ENCODE measurements around the gene ARMC5.
"Not testable (repeated sequence)": the region's sequence is repeated elsewhere in the genome, so short reads cannot be mapped to it uniquely, and the experiment has no call there.

The ARMC5 gene

GRCh38 chr16:31483081-31483480 lies 23.8 kb downstream of the ARMC5 start, which contains the start of gene SLC5A2:
TSS of gene SLC5A2 (plus strand) at chr16:31483123. CDS start at chr16:31483137, 14 bp downstream.
- TF ChIP-seq CTCF (conservative IDR thresholded peaks at IDR 0.05) (no peak), ZFX (IDR thresholded peaks at IDR 0.05) (no peak)

DNA sequence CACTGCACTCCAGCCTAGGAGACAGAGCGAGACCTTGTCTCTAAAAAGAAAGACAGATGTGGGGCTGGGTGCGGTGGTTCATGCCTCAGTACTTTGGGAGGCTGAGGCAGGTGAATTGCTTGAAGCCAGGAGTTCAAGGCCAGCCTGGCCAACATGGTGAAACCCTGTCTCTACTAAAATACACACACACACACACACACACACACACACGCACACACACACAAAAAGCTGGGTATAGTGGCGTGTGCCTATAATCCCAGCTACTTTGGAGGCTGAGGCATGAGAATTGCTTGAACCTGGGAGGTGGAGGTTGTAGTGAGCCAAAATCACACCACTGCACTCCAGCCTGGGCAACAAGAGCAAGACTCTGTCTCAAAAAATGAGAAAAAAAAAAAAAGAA lies 24.7 kb downstream of the ARMC5 start:
- H3K27ac ChIP-seq, result not testable (repeated sequence)

More at GRCh38 chr16:31483081-31483480, 23.8 kb downstream of the ARMC5 start, which contains the start of gene SLC5A2:
- no peak within 1 kb of the TSS for H3K27ac ChIP-seq

DNA sequence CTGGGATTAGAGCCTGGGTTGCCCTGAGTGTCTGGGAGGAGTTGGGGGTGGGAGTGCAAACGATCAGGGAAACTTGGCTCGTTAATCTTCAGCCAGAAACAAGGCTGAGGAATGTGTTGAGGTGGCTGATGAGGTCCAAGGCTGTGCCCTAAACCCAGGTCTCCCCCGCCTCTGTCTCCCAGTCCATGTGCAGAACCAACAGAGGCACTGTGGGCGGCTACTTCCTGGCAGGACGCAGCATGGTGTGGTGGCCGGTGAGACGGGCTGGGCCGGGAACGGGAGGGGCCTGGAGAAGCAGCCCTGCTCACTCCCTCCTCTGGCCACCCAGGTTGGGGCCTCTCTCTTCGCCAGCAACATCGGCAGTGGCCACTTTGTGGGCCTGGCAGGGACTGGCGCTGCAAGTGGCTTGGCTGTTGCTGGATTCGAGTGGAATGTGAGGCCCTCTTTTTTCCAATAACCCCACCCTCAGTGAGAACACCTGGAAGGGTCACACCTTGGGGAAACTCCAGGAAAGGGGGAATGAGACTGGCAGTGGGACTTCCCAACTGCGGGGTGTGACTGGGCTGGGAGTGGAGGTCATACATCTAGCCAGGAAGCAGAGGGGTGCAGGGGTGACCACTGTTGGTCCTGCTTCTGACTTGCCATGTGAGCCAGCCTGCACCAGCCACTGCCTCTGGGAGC lies 25.3 kb downstream of the ARMC5 start:
- no peak overlapping the region for H3K27ac ChIP-seq
- TF ChIP-seq CTCF (conservative IDR thresholded peaks at IDR 0.05) (no peak), ZFX (IDR thresholded peaks at IDR 0.05) (no peak)

- TF ChIP-seq ZFX (IDR thresholded peaks at IDR 0.05) (no peak), CTCF (conservative IDR thresholded peaks at IDR 0.05) (no peak)
- no peak overlapping the region for H3K27ac ChIP-seq
These were observed 26.3 kb downstream of the ARMC5 start for GRCh38 chr16:31485571-31485970.

- no peak overlapping the region for H3K27ac ChIP-seq
- TF ChIP-seq ZFX (IDR thresholded peaks at IDR 0.05) (no peak), CTCF (conservative IDR thresholded peaks at IDR 0.05) (no peak)
These were observed 26.7 kb downstream of the ARMC5 start for GRCh38 chr16:31486045-31486444.

DNA sequence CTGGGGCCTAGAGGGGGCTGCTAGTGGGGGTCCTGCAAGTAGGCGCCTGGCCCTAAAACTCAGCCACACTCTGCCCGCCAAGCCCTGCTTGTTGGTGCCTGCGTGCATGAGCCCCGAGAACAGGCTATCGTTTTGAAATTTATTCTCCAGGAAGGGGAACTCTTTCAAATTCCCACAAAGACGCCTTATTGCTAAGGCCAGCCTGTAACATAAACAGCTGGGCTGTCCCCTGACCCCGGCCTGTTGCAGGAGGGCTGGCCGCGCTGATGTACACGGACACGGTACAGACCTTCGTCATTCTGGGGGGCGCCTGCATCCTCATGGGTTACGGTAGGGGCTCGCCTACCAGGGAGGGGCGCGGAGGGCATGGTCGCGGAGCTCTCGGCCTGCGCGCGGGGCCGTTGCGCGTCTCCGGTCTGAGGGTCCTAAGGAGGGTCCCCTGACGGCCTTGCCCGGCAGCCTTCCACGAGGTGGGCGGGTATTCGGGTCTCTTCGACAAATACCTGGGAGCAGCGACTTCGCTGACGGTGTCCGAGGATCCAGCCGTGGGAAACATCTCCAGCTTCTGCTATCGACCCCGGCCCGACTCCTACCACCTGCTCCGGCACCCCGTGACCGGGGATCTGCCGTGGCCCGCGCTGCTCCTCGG lies 27.9 kb downstream of the ARMC5 start:
- TF ChIP-seq ZFX (IDR thresholded peaks at IDR 0.05), result no peak
- TF ChIP-seq CTCF (conservative IDR thresholded peaks at IDR 0.05), result no peak
- peak overlapping the region; percentile 10; the same call in 1 of the 2 replicates for H3K27ac ChIP-seq

DNA sequence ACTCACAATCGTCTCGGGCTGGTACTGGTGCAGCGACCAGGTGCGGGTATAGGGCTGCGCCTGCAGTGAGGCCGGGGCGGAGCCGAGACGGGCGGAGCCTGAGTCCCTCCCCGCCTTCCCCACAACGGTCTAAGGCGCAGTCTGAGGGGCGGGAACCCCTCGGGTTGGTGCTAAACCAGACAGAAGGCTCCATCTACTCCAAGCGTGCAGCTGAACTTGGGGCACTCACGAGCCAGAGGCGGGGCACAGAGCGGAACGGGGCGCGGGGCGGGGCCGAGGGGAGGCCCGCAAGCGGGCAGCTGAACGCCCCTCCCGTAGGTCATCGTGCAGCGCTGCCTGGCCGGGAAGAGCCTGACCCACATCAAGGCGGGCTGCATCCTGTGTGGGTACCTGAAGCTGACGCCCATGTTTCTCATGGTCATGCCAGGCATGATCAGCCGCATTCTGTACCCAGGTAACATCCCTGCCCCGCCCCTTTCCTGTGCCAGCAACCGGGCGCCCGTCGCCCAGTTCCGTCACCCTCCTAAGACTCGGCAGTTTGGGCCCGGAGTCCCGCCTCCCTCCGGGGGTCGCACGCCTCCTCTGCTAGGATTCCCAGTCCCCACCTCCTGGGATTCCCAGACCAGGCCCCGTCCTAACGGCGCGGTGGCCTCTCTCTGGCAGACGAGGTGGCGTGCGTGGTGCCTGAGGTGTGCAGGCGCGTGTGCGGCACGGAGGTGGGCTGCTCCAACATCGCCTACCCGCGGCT lies 28.6 kb downstream of the ARMC5 start:
- TF ChIP-seq ZFX (IDR thresholded peaks at IDR 0.05), result no peak
- TF ChIP-seq CTCF (conservative IDR thresholded peaks at IDR 0.05), result no peak
- peak overlapping the region; percentile 10; the same call in 1 of the 2 replicates for H3K27ac ChIP-seq
